Right lung (tissue), 5 donors: Measurements from ENCODE around the gene TBC1D10A. TPM values are rescaled to one million over a fixed set of nuclear protein-coding genes. Genes with fewer than 3 reads are reported as not detected.

Experiments
- DNase-seq, 2 donors: peaks; one replicate each; pipeline ENCODE4 v3.0.0-alpha.2; 2013
- polyA plus RNA-seq, 5 donors: library from polyadenylated mRNA; unstranded; fragments of 120-200 nt; gene quantifications; one replicate each; pipeline versions ENCODE4 v1.2.1 to v1.2.3, GENCODE V29; 2013; ENCODE audit warnings: inconsistent platforms in 1 of 5, low replicate concordance in 1 of 5; ENCODE audit not compliant: insufficient read length in 5 of 5, insufficient read depth in 1 of 5

The TBC1D10A gene
- polyA plus RNA-seq, 5 donors = 13.3 to 18.4 (median 15.8) TPM

- no peak for DNase-seq
These were observed 59.1 kb downstream of the TBC1D10A start for GRCh38 chr22:30267382-30268302.

DNA sequence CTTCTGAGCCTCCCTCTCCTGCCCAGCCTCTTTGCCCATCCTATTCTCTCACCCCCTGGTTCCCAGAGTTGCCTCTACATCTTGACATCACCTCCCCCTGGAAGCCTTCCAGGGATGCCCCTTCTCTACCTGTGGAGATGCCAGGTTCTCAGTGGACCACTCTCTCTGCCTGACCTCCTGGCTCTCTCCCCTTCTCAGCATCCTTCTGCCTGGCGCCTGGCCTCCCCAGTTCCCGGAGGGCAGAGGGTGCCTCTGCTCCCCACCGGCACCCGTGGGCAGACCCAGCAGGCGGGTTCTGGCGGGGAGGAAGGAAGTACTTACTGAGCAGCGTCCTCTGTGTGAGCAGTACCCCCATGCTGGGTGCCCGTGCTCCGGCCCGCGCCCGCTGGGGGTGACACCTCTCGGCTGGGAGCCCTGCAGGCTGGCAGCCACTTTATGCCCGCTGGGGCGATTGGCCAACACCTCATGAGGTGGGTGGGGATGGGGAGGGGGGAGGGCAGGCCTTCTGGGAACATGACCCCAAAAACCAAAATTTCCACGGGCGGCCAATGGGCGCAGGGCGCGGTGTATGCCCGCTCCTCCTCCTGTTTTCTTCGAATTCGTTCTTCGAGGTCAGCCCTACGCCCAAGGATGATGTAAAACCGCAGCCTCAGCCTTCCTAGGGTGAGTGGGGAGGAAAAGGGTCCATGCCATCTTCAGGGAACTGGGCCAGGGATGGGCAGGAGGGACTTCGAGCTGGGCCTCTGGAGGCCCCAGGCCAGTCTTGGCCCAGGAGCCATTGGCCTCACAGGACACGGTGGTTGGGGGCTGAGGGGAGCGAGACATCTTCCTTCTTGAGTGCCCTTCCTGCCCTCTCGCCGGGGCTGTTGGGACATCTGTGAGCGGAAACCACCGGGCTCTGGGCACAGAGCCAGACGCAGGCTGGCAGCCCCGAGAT, 60.0 kb downstream of the TBC1D10A start, which contains the start of gene OSM:
Gene OSM, minus strand, starts transcription at position 407 of the 937 bp plus-strand sequence. Its CDS starts 52 bp downstream, at position 355.
- DNase-seq = no peak

DNA sequence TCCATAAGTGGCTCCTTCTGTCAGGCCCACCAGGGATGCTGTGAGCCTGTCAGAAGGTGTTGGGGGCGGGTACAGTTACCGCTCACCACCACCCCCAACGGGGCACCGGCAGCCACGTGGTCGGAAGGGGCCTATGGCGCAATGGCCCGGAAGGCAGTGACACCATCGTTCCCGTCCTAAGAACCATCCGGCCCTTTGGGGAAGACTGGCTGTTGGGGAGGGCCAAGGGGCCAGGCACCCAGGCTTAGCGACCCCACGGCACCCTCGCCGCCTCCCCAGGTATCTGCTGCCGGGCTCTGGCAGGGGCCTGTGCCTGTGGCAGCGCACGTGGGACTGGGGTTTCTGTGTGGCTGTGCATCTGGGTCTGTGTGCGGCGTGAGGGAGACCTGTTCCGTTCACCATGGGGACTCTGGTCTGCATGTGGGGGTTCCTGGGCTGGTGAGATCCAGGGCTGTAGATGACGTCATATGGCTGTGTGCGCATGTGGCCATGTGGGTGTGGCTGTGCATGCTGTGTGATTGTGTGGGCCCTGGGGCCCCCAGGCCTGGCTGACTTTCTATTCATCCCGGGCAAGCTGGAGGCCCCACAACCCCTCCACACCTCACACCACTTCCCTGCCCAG, 60.8 kb downstream of the TBC1D10A start:
- DNase-seq = no peak

DNA sequence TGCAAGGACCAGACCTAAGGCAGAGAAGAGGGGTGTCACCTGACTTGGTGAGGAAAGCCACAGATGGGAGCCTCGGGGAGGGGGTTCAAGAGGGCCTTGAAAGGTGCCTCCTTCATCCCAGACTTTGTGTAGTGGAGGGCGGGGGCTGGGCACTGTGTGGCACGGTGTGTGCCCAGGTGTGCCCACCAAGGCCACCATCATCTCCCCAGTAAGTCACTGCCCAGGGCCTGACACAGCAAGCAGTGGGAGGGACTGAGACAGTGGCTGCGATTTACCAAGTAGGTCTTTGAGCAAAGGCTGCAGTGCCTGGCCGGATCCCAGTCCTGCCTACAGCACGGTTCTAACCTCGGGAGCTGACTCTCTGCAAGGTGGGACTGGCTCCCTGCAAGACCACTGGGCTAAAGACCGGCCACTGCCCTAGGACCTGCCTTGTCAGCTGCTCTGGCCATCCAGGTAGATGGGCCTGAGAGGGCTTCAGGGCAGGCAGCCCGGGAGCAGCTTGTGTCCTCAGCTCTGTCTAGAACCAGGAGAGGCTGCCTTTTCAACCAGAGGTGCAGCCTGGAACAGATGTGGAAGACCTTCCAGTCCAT, 61.5 kb downstream of the TBC1D10A start:
- DNase-seq = no peak

GRCh38 chr22:30263883-30264282, 62.9 kb downstream of the TBC1D10A start:
- no peak for DNase-seq

GRCh38 chr22:30262917-30263741, 63.6 kb downstream of the TBC1D10A start:
- peak in 1 of 2 donors; percentile 61 for DNase-seq

DNA sequence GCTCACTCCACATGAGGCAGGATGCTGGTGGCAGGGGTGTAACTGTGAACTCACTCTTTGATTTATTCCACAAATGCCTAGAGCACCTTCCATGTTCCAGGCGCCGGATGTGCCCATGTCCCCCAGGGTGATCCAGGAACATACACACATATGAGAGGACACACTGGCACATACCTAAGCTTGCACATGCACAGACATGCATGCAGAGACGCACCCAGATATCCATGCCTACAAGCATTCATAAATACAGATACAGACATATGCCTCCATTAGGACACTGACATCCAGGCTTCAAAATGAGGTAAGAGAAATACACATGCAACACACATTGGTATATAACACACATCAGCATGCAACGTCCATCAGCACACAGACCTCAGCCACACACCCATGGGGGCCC, 64.6 kb downstream of the TBC1D10A start:
- DNase-seq = no peak

- DNase-seq = no peak
These were observed 65.6 kb downstream of the TBC1D10A start for GRCh38 chr22:30261134-30261533.

DNA sequence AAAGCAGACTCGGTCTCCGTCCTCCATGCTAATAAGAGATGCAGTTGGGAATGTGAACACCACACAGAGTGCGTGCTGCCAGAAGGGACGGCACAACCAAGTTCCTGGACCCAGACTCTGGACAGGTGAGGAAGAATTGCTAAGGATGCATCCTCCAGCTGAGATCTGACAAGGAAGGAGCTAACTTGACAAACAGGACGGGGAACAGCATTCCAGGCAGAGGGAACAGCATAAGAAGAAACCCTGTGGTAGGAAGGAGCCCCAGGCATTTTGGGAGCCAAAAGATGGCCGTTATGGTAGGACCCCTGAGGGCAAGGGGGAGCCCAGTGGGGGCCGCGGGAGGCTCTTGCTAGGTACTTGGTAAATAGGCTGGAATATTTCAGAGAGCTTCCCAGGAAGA, 66.1 kb downstream of the TBC1D10A start:
- DNase-seq = no peak

- DNase-seq = no peak
These were observed 66.5 kb downstream of the TBC1D10A start for GRCh38 chr22:30260276-30260675.

GRCh38 chr22:30254314-30254713, 72.4 kb downstream of the TBC1D10A start:
- DNase-seq = no peak

DNA sequence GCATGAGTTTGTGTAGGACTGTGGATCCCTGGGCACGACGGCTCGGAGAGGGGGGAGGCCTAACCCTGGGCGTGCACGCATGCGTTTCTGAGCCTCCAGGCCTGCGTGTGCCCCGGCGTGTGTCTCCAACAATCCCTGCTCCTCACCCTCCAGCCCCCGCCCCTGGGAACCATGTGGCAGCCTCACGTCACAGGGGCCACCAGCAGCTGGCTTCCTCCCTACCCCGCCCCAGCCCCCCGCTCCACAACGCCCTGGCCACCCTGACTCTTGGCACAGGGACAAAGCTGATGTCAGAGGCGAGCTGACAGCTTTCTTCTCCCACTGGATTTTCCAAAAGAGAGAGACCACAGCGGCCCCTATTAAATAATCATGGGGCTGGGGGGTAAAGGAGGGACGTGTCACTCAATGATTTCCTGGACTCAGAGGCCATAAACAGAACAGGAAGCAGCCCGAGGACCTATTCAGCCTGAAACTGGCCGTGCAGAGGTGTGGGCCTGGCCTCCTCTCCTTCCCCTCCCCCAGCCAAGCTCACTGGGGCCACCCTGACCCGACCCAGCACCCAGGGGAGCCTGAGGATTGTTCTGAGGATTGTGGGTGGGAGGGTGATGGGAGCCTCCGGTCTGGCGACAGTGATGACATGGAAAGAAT, 73.4 kb downstream of the TBC1D10A start:
- DNase-seq = peak; percentile 83 to 90

- DNase-seq = no peak
These were observed 74.1 kb downstream of the TBC1D10A start for GRCh38 chr22:30252411-30253204.

DNA sequence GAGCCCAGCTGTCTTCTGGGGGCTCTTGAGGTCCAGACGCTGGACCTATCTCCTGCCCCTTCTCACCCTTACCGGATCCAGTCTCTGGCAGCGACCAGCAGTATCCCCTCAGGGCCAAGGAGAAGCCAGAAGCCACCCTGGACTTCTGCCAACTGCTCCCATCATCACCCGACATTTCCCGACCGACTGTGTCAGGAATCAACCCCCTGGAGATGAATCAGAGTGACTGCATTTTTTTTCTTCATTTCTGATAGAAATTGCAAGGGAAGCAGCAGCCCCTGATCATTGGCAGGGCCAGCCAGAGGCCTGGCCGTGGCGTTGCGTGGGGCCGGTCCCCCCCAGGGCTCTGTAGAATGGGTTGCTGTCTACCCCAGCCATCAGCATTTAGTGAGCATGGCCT, 75.0 kb downstream of the TBC1D10A start:
- no peak for DNase-seq

DNA sequence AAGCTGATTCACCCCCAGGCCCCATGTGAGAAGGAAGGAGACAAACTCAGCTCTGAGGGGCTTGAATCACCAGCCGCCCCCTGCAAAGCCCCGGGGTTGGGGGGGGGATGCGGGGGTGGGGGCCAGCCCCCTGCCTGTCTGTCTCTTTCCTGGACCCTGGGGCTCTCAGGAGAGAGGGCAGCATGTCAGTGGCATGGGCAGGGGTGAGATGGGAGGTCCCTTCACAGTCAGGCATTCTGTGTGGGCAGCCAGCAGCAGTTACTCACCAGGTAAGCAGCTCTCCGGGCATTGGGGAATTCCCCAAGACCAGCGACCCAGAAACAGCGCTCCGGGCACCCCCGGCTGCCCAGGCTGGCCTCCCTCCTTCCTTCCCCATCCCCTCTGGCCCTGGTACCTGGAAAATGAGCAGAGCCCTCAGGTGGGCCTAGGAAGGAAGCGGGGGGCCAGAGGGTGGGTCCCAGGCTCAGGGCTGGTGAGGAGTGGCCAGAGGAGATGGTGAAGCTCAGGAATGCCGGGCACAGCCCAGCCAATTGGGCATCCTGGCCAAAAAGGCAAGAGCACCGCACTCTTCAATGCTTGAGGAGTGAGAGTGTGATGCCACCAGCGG, 76.0 kb downstream of the TBC1D10A start:
- no peak for DNase-seq

DNA sequence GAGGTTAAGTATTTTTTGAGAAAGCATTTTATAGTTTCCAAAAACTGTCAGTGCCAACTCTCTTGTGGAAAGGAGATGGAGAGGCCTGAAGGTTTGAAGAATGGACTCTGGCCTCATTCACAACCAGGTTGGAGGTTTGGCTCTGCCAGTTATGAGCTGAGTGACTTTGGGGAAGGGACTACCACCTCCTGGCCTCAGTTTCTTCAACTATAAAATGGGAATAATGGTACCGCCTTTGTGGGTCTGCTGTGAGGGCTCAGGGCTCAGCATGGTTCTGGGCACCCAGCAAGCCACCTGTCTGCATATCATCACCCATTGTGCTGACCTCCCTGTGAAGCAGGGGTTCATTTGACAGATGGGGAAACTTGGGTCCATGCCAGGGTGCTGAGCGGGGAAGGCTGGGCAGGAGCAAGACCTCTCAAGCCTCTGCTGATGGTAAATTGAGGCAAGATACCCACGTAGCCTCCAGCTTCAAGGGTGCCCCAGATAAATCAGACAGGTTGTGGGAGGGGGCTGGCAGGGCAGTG, 76.6 kb downstream of the TBC1D10A start:
- no peak for DNase-seq

DNA sequence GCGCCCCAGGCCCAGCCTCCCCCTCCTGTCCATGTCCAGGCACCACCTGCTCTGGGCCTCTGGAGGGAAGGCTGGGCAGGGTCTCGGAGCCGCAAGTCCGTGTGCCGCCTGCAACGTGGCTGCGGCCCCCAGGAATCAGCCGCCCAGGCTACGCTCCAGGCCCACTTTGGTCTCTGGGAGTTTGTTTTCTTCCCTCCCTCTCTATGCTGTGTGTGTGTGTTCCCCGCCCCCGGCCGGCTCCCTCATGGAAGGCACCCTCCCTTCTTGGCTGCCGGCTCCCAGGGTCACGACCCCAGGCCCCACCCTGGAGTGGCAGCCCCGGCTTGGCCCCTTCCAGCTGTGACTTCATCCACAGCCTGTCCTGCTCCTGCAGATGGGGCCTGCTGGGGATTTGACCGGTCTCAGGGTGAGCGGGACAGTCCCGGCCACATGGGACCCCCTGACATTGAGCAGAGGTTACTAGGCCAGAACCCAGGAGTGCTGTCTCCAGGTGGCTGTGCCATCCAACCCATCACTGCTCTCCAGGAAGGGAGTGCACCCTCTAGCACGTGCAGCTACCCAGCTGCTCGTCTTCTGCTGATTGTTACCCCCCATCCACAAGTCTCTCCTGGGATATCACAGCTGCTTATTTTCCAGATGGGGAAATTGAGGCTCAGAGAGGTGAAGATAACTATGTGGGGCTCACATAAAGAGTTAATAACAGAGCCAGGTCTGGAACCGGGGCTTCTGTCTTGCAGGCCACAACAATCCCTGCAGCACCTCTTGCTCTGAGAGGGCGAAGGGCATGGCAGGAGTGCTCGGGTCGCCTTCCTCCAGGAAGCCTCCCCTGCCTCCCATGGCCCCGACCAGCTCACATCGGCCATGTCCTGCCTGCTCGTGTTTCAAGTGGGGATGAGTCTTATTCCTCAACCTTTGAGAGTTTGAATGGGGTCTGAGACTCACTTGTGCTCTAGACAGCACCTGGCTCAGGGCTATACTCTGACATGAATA, 77.4 kb downstream of the TBC1D10A start:
- DNase-seq = peak in 1 of 2 donors; percentile 70
